Activated CD8-positive, alpha-beta memory T cell treated with anti-CD3 and anti-CD28 coated beads for 24 hours (primary cell): ENCODE measurements around the gene RREB1.

ENCODE experiments used
- DNase-seq: peaks from one replicate; pipeline ENCODE4 v3.0.0-alpha.2; 2020

The RREB1 gene

DNA sequence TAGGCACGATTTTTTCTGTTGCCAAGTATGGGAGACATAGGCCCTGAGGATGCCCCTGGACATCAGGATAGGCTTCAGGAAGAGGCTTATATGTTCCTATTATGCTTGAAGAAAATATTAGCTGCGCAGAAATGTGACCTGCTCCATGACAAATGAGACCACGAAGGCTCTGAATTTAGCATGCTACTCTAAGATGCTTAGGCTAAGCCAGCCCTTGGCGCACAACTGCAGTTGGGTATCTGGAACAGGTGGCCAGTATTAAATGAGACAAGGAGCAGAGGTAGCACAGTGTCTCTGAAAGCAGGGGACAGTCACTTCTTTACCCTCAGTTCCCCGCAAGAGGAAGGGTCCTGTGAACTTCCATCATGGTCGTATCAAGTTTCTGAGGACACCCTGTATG, 90.0 kb downstream of the RREB1 start:
- peak; percentile 24 for DNase-seq

DNA sequence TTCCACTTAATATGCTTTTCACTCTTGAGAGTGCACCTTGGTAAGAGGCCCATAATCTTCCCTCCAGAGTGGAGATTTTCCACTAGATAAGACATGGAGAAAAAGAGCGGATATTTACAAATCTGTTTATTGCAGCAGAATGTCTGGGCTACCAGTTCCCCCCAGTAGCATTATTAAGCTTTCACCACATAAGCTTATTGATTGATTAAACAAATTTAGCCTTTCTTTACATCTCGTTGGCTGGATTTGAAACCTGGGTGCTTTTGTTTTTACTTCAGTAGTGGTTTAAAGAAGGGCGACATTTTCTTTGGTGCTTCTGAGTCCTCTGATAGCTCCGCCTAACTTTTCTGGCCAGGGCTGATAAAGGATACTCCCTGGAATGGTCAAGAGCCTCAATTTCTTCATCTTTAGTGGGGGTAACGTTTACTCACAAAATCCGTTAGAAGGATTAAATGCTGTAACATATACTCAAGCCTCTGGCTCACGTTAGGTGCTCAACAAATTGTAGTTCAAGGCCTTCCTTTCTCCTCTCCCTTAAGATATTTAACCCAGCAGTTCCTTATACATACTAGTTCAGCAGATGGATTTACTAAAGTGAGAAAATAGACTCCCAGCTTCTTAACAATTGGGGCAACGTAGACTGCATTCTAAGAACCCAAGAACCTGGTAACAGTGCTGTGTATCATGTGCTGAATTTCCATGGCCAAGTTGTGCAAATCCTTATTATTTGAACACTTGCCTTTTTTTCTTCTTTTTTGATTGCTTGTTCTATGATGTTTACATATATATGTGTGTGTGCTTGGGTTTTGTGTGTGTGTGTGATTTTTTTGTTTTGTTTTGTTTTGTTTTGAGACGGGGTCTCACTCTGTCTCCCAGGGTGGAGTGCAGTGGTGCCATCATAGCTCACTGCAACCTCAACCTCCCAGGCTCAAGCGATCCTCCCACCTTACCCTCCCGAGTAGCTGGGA, 91.4 kb downstream of the RREB1 start:
- no peak for DNase-seq

- DNase-seq: no peak
These were observed 93.1 kb downstream of the RREB1 start for GRCh38 chr6:7200598-7201443.

- DNase-seq: no peak
These were observed 93.6 kb downstream of the RREB1 start for GRCh38 chr6:7201444-7201731.

DNA sequence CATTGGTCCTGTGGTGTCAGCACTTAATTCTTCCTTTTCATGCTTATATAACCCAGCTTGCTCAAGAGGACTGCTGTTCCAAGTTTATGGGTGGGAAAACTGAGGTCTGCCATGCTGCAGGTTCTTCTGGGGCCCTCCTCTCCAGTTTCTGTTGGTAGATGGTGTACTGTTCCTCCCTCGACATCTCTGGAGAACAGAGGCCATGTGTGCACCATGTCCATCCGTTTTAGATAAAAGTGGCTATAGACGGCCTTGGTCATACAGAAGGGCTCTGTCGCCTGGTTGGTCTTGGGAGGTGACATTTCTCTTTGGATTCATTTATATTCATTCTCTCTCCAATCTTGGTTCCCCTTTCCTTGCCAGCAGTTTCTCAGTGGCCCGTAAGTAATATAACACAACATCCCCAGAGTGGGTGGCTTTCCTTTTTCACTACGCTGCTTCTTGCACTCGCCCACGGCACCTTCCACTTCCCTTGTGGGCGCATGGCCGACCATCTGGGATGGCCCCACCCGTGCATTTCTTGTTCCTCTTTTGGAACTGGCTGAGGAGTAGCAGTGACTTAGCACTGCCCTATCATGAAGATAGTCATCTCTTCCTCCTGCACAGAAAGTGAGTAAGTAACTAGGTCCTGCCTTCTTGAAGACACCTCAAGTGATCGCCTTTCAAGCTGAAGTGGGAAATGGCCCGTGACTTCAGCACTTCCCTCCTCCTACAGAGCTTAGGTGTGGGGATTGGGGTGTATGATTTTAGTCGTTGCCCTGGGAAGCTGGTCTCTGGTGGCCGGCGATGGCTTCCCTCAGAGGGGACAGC, 94.2 kb downstream of the RREB1 start:
- DNase-seq: no peak

DNA sequence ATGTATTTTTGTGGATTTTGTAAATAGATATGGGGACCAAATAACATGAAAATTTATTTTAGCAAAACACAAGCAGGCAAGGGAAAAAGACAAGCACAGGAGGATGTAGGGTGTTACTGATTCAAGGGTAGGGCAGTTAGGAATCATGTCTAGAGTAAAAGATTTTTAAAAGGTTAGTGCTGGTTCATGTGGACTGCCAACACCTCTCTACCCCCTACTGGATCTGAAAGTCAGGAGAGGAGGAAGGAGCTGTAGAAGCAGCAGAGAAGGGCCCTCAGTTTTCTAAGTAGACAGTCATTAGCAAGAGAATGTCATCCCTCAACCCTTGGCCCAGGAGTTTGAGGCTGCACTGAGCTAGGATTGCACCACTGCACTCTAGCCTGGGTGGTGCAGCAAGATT, 95.2 kb downstream of the RREB1 start:
- no peak for DNase-seq

DNA sequence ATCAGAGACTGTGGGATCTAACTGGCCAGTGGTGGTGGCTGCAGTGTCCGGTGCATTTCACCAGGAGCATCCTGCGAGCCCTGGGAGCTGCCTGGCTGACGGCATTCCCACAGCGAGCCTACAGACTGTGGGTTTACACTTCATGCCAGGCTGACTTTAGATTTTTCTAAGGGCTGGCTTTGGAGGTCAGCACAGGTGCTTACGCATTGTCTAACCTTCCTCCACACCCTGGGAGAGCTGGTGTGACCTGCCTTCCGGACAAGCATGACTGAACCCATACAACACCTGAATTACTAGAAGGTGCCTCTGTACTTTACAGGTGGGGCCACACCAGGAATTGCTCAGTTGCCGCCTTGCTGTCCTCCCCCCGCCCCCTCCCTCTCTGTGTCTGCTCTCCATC, 96.2 kb downstream of the RREB1 start:
- DNase-seq: no peak

DNA sequence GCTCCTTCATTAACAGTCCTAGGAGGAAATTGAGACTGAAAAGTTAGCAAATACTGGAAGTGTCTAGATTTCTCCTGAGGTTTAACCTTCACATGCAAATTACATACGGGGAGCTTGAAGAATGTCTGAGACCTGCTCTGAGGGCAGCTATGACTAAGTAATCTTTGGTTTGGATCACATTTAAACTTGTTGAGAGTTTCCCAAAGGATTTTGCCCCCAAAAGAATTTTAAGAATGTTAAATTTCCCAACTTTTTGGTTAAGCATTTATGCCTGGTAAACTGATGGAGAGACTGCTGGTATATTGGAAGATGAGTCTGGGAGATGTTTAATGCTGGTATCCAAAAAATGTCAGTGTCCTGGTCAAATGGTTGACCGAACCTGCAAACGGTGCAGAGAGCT, 97.0 kb downstream of the RREB1 start:
- no peak for DNase-seq

- no peak for DNase-seq
These were observed 100.0 kb downstream of the RREB1 start for GRCh38 chr6:7207720-7208119.

DNA sequence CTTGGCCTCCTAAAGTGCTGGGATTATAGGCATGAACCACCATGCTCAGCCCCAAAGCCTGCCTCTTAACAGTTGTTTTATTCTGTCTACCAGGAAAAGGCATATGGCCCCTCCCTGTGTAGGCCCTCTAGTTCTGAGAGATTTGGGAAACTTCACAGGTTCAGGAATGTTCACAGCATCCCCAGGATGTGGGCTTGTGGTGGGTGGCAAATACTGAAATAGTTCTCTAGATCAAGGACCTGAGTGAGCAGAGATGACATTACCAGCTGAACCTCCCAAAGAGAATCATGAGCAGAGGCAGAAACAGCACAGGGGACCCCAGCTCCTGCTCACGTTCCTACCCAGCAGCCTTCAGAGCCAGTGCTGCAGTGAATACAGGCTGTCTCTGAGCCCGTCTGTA, 105.7 kb downstream of the RREB1 start:
- DNase-seq: no peak

GRCh38 chr6:7214468-7214867, 106.7 kb downstream of the RREB1 start:
- DNase-seq: no peak

DNA sequence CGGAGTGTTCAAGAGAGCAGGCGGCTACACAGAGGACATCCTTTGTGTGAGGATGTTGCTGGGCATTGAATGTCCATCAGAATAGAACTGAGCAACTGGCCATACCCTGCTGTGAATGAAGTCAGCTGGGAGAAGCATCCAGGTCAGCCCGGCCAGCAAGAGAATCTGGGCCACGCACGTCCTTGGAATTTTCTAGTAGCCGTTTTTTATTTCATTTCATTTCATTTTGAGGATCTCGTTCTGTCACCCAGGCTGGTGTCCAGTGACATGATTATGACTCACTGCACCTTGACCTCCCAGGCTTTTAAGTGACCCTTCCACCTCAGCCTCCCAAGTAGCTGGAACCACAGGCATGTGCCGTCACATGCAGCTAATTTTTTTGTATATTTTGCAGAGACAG, 107.4 kb downstream of the RREB1 start:
- DNase-seq: no peak

GRCh38 chr6:7215798-7216231, 108.1 kb downstream of the RREB1 start:
- no peak for DNase-seq

GRCh38 chr6:7216941-7217621, 109.3 kb downstream of the RREB1 start:
- DNase-seq: peak; percentile 42

DNA sequence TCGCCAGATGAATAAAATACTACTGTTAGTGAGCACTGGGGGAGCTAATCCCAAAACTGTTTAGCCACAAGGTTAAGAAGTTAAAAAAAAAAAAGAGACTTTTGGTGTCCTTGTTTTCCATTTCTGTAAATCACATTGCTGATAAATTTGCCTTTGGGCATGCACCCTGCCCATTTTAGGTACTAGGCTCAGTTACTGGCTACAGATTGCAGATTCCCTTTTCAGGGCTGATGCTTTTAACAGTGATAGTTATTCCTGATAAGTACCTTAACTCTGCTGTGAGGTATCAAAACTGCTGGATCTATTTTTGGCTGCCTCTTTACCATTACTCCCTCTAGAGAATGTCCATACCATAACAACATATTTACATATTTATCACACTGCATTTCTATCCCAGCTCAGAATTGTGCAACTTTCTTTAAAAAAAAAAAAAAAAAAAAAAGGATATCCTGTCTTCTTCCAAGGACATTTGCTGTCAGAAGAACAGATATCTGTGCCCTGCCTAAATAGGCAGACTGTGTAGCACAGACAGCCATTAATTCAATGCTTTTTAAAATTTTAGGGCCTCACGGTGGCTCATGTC, 110.7 kb downstream of the RREB1 start:
- DNase-seq: peak; percentile 11

- DNase-seq: no peak
These were observed 111.5 kb downstream of the RREB1 start for GRCh38 chr6:7219310-7219709.

GRCh38 chr6:7222197-7222596, 114.4 kb downstream of the RREB1 start:
- DNase-seq: no peak

- no peak for DNase-seq
These were observed 117.0 kb downstream of the RREB1 start for GRCh38 chr6:7224731-7225130.

DNA sequence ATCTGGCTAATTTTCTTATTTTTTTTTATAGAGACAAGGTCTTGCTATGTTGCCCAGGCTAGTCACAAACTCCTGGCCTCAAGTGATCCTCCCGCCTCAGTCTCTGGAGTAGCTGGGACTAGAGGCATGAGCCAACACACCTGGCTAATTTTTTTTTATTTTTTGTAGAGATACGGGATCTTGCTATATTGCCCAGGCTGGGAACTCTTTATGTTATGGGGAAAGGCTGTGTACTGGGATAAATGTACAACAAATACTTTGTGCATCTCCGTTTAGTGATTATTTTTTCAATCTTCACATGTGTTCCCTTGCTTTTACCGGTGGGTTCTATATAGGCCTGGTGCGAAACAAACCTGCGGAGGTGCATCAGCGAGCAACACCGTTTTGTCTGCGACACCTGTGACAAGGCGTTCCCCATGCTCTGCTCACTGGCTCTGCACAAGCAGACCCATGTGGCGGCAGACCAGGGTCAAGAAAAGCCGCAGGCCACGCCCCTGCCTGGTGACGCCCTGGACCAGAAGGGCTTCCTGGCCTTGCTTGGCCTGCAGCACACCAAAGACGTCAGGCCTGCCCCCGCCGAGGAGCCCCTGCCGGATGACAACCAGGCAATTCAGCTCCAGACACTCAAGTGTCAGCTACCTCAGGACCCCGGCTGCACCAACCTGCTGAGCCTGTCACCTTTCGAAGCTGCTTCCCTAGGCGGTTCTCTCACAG, 121.1 kb downstream of the RREB1 start:
- no peak for DNase-seq

DNA sequence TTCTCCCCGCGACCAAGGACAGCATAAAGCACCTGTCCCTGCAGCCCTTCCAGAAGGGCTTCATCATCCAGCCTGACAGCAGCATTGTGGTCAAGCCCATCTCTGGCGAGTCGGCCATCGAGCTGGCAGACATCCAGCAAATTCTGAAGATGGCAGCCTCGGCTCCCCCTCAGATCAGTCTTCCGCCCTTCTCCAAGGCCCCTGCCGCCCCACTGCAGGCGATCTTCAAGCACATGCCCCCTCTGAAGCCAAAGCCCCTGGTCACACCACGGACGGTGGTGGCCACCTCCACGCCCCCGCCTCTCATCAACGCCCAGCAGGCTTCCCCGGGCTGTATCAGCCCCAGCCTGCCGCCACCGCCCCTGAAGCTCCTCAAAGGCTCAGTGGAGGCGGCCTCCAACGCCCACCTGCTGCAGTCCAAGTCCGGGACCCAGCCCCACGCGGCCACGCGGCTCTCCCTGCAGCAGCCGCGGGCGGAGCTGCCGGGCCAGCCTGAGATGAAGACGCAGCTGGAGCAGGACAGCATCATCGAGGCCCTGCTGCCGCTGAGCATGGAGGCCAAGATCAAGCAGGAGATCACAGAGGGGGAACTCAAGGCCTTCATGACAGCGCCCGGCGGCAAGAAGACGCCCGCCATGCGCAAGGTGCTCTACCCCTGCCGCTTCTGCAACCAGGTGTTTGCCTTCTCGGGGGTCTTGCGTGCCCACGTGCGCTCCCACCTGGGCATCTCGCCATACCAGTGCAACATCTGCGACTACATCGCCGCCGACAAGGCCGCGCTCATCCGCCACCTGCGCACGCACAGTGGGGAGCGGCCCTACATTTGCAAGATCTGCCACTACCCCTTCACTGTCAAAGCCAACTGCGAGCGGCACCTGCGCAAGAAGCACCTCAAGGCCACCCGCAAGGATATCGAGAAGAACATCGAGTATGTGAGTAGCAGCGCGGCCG, 121.9 kb downstream of the RREB1 start:
- DNase-seq: no peak
